Activated naive CD4-positive, alpha-beta T cell treated with anti-CD3 and anti-CD28 coated beads, Interleukin-2, amount 50 U/mL, for 24 hours (primary cell): ENCODE data around the gene TNIP3.

Experiments
- H3K27ac Mint-ChIP-seq: one replicate; pipeline ENCODE4 v1.8.0; 2021; ENCODE audit warnings: mild to moderate bottlenecking, mixed read lengths
- H3K27me3 Mint-ChIP-seq: one replicate; pipeline ENCODE4 v1.8.0; 2021; ENCODE audit warnings: mixed read lengths
- H3K36me3 Mint-ChIP-seq: one replicate; pipeline ENCODE4 v1.8.0; 2021; ENCODE audit warnings: mixed read lengths
- H3K4me1 Mint-ChIP-seq: one replicate; pipeline ENCODE4 v1.8.0; 2021; ENCODE audit warnings: mixed read lengths
- H3K4me3 Mint-ChIP-seq: one replicate; pipeline ENCODE4 v1.8.0; 2021; ENCODE audit warnings: mild to moderate bottlenecking, mixed read lengths
- H3K9me3 Mint-ChIP-seq: one replicate; pipeline ENCODE4 v1.8.0; 2021; ENCODE audit warnings: mixed read lengths

The TNIP3 gene

GRCh38 chr4:121091941-121092340, 72.2 kb downstream of the TNIP3 start:
- Mint-ChIP-seq H3K36me3 (no peaks in the 10 kb centered on the region), H3K4me1 (no peaks in the 10 kb centered on the region), H3K27ac (no peak overlapping the region), H3K4me3 (no peak overlapping the region), H3K27me3 (no peaks in the 10 kb centered on the region), H3K9me3 (no peaks in the 10 kb centered on the region)

GRCh38 chr4:121088867-121089266, 75.3 kb downstream of the TNIP3 start:
- no peaks in the 10 kb centered on the region for H3K9me3 Mint-ChIP-seq
- no peak overlapping the region for H3K4me3 Mint-ChIP-seq
- H3K4me1 Mint-ChIP-seq = no peaks in the 10 kb centered on the region
- no peaks in the 10 kb centered on the region for H3K36me3 Mint-ChIP-seq
- no peak overlapping the region for H3K27ac Mint-ChIP-seq
- no peaks in the 10 kb centered on the region for H3K27me3 Mint-ChIP-seq
